ENCODE results near the gene PRDM16.

DNA sequence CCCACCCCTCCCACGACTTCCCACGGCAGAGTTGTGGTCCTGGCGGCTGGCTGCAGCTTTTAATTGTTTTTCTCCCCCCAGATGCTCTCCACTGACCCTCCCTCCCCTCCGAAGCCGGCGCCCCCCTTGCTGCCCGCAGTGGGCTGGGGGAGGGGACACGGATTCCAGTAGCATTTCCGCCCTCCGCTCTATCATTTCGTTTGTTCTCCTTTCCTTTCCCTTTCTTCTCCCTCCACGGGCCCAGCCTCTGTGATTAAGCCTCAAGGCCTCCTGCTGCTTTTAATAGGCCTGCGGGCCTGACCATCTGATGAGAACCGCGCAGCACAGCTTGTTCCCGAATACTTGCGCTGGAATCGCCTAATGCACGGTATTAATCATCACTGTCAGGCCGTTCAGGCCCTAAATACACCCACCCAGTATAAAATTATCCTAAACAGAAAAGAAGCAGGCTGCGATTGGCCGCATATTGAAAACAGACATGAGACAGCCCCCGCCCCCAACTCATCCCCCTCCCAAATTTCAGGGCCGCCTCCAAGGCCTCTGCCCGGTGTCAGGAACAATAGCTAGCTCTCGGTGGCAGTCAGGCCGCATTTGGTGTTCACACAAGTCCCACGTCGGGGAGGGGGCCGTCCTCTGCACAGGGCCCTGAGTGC lies 283.4 kb downstream of the PRDM16 start:
- TF ChIP-seq, protein P1, sequence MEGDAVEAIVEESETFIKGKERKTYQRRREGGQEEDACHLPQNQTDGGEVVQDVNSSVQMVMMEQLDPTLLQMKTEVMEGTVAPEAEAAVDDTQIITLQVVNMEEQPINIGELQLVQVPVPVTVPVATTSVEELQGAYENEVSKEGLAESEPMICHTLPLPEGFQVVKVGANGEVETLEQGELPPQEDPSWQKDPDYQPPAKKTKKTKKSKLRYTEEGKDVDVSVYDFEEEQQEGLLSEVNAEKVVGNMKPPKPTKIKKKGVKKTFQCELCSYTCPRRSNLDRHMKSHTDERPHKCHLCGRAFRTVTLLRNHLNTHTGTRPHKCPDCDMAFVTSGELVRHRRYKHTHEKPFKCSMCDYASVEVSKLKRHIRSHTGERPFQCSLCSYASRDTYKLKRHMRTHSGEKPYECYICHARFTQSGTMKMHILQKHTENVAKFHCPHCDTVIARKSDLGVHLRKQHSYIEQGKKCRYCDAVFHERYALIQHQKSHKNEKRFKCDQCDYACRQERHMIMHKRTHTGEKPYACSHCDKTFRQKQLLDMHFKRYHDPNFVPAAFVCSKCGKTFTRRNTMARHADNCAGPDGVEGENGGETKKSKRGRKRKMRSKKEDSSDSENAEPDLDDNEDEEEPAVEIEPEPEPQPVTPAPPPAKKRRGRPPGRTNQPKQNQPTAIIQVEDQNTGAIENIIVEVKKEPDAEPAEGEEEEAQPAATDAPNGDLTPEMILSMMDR (conservative IDR thresholded peaks at IDR 0.05; ENCODE audit: low read depth, low read length), result no peak
- TF ChIP-seq MXI1 (IDR thresholded peaks at IDR 0.05; ENCODE audit: borderline replicate concordance, low read depth, low read length) (no peak), POLR2A (IDR thresholded peaks at IDR 0.05; ENCODE audit: low read depth, low read length) (no peak), SMC3 (IDR thresholded peaks at IDR 0.05; ENCODE audit: low read depth, low read length) (no peak), RCOR1 (IDR thresholded peaks at IDR 0.05; ENCODE audit: insufficient replicate concordance, low read length) (no peak), MAFK (IDR thresholded peaks at IDR 0.05; ENCODE audit: low read depth, low read length) (no peak), CEBPB (IDR thresholded peaks at IDR 0.05; ENCODE audit: low read depth, low read length) (no peak), RAD21 (IDR thresholded peaks at IDR 0.05; ENCODE audit: low read length) (no peak), MAZ (IDR thresholded peaks at IDR 0.05; ENCODE audit: borderline replicate concordance, low read depth, low read length) (no peak), CHD1 (IDR thresholded peaks at IDR 0.05; ENCODE audit: low read depth, low read length) (no peak), FOS (IDR thresholded peaks at IDR 0.05; ENCODE audit: low read depth, low read length) (no peak)
- TF ChIP-seq, protein P2, sequence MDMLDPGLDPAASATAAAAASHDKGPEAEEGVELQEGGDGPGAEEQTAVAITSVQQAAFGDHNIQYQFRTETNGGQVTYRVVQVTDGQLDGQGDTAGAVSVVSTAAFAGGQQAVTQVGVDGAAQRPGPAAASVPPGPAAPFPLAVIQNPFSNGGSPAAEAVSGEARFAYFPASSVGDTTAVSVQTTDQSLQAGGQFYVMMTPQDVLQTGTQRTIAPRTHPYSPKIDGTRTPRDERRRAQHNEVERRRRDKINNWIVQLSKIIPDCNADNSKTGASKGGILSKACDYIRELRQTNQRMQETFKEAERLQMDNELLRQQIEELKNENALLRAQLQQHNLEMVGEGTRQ (IDR thresholded peaks at IDR 0.05; ENCODE audit: low read depth, low read length), result no peak
